ENCODE results near the gene NCAPG2. TPM values are rescaled to one million over a fixed set of nuclear protein-coding genes. Genes with fewer than 3 reads are reported as not detected.

NCAPG2 gene
- polyA plus RNA-seq, 1 of the 3 experiments (the other 2 are of a cell fraction): 25.0 TPM

- no peak overlapping the region for H2AFZ ChIP-seq (ENCODE audit: low read depth)
- POLR2A ChIA-PET: no interaction called here
Observed at GRCh38 chr7:158602041-158602440, 102.6 kb downstream of the NCAPG2 start.

GRCh38 chr7:158601090-158601489, 103.5 kb downstream of the NCAPG2 start:
- Histone ChIP-seq H3K36me3 (replicated peaks in 1 of 2; ENCODE audit: control insufficient read depth in 1 of 2, insufficient read depth in 2 of 2, low read length in 1 of 2) (no peaks in the 10 kb centered on the region), H3K9me3 (no peaks in the 10 kb centered on the region), H3K4me1 (ENCODE audit: control insufficient read depth in 1 of 2, insufficient read depth in 2 of 2, low read depth in 1 of 2, low read length in 1 of 2) (no peaks in the 10 kb centered on the region; a peak in 1 of 4 replicates), H3K27ac (ENCODE audit: low read depth in 2 of 2, low read length in 1 of 2) (no peak overlapping the region), H3K9me2 (no peaks in the 10 kb centered on the region), H3F3A (replicated peaks; ENCODE audit: insufficient read depth) (peaks cover 3% of the 10 kb centered on the region), H4K20me1 (ENCODE audit: insufficient read depth) (no peaks in the 10 kb centered on the region), H3K4me3 (ENCODE audit: low read depth in 2 of 2, low read length in 1 of 2) (no peak overlapping the region), H2AFZ (ENCODE audit: low read depth) (no peak overlapping the region), H3K79me2 (ENCODE audit: insufficient read depth) (no peaks in the 10 kb centered on the region), H3K9ac (no peak overlapping the region), H3K4me2 (no peak overlapping the region), H3K27me3 (ENCODE audit: insufficient read depth) (no peaks in the 10 kb centered on the region)
- 92% methylated on average over 1 of the region's 1 CpG for WGBS (ENCODE audit: low lambda C conversion rate)
- TF ChIP-seq FOSL2 (IDR thresholded peaks at IDR 0.05; ENCODE audit: borderline replicate concordance, low read depth): no peak
- no peak for TF ChIP-seq EZH2phosphoT487 (IDR thresholded peaks at IDR 0.05; ENCODE audit: borderline replicate concordance, low read depth)
- no peak for TF ChIP-seq IRF3 (IDR thresholded peaks at IDR 0.05; ENCODE audit: low read depth, low read length)
- TF ChIP-seq TAF1 (IDR thresholded peaks at IDR 0.05; ENCODE audit: borderline replicate concordance, low read depth, low read length): no peak
- TF ChIP-seq SIN3A (IDR thresholded peaks at IDR 0.05; ENCODE audit: borderline replicate concordance, low read depth, low read length): no peak
- TF ChIP-seq REST (IDR thresholded peaks at IDR 0.05; ENCODE audit: low read depth, low read length): no peak
- TF ChIP-seq RXRA (IDR thresholded peaks at IDR 0.05; ENCODE audit: borderline replicate concordance, low read depth): no peak
- TF ChIP-seq CHD2 (IDR thresholded peaks at IDR 0.05; ENCODE audit: low read length, partially characterized antibody): no peak
- TF ChIP-seq RCOR1 (IDR thresholded peaks at IDR 0.05; ENCODE audit: low read length): no peak
- no peak for TF ChIP-seq JUND (IDR thresholded peaks at IDR 0.05)
- ChIA-PET CTCF (interaction anchor here (1.4 kb wide), 1 partner anchor 46 kb away, joined by 3 read pairs; no protein-coding TSS in a partner anchor), POLR2A (interaction anchor here (0.9 kb wide), 1 partner anchor 13 kb away, joined by 3 read pairs; the partner anchor contains the start of gene PTPRN2)
- no peak for DNase-seq

More at GRCh38 chr7:158602041-158602440, 102.6 kb downstream of the NCAPG2 start:
- CTCF ChIA-PET: no interaction called here
- Histone ChIP-seq H3K9me2 (no peaks in the 10 kb centered on the region), H3K27me3 (ENCODE audit: insufficient read depth) (no peaks in the 10 kb centered on the region), H3K4me3 (ENCODE audit: low read depth in 2 of 2, low read length in 1 of 2) (no peak overlapping the region), H3K27ac (ENCODE audit: low read depth in 2 of 2, low read length in 1 of 2) (no peak overlapping the region), H3K79me2 (ENCODE audit: insufficient read depth) (no peaks in the 10 kb centered on the region), H3K4me1 (ENCODE audit: control insufficient read depth in 1 of 2, insufficient read depth in 2 of 2, low read depth in 1 of 2, low read length in 1 of 2) (no peaks in the 10 kb centered on the region; a peak in 1 of 4 replicates), H3K9ac (no peak overlapping the region), H3K9me3 (no peaks in the 10 kb centered on the region), H3K36me3 (replicated peaks in 1 of 2; ENCODE audit: control insufficient read depth in 1 of 2, insufficient read depth in 2 of 2, low read length in 1 of 2) (no peaks in the 10 kb centered on the region), H4K20me1 (ENCODE audit: insufficient read depth) (no peaks in the 10 kb centered on the region), H3F3A (replicated peaks; ENCODE audit: insufficient read depth) (peaks cover 3% of the 10 kb centered on the region), H3K4me2 (no peak overlapping the region)
- TF ChIP-seq EZH2phosphoT487 (IDR thresholded peaks at IDR 0.05; ENCODE audit: borderline replicate concordance, low read depth) (no peak), TAF1 (IDR thresholded peaks at IDR 0.05; ENCODE audit: borderline replicate concordance, low read depth, low read length) (no peak)
- no peak for DNase-seq
- 99% methylated on average over 7 of the region's 7 CpGs for WGBS (ENCODE audit: low lambda C conversion rate)

Measured in SK-N-SH (cell line).